Measurements from ENCODE around the gene NUMBL. TPM values are rescaled to one million over a fixed set of nuclear protein-coding genes. Genes with fewer than 3 reads are reported as not detected.

The NUMBL gene
- total RNA-seq, 1 experiment from 2014 or later = 41.7 TPM

GRCh38 chr19:40639638-40639982, 50.8 kb downstream of the NUMBL start:
- H4K20me1 ChIP-seq (ENCODE audit: insufficient read depth) = no peaks in the 10 kb centered on the region
- BruUV-seq (replicated peaks) = no TSS peak
- POLR2A ChIA-PET = no interaction called here

DNA sequence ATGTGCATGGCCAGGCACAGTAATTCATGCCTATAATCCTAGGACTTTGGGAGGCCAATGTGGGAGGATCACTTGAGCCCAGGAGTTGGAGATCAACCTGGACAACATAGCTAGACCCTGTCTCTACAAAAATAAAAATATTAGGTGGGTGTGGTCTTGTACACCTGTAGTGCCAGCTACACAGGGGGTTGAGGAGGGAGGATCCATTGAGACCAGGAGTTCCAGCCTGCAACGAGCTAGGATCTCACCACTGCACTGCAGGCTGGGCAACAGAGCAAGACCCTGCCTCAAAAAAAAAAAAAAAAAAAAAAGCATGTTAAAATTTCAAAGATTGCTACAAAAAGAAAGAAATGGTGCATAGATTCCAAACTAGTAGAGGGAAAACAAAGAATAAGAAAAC, 52.1 kb downstream of the NUMBL start:
- H3K9me3 ChIP-seq (ENCODE audit: control insufficient read depth in 1 of 2, insufficient read depth in 1 of 2, low read depth in 1 of 2, low read length in 2 of 2) = no peaks in the 10 kb centered on the region
- no peak overlapping the region for H3K27ac ChIP-seq (ENCODE audit: low read depth, low read length)
- no peaks in the 10 kb centered on the region for H3K36me3 ChIP-seq (ENCODE audit: control insufficient read depth in 1 of 2, insufficient read depth in 2 of 2, low read length in 2 of 2)
- H3K9ac ChIP-seq (ENCODE audit: low read length) = no peak overlapping the region
- DNase-seq (ENCODE audit: low read depth, low spot score) = no peak
- no peak overlapping the region for H3K4me3 ChIP-seq (replicated peaks in 1 of 2; ENCODE audit: low read depth in 1 of 2, low read length in 2 of 2)
- POLR2A ChIA-PET = interaction anchor here (0.7 kb wide), 1 partner anchor 512 kb away, joined by 3 read pairs; no protein-coding TSS in a partner anchor
- H3K27me3 ChIP-seq (ENCODE audit: insufficient read depth, low read length) = no peaks in the 10 kb centered on the region
- BruUV-seq (replicated peaks) = no TSS peak
- CTCF ChIA-PET = no interaction called here
- intact Hi-C loops (cut with micrococcal nuclease) = loop anchor here (5.0 kb wide), 1 partner anchor 91 kb away; no protein-coding TSS in a partner anchor
- RAD21 ChIA-PET (ENCODE audit: low non-redundant PET in 1 of 2, low total read pairs in 2 of 2, uncharacterized antibody in 2 of 2, unreplicated experiment in 2 of 2) = no interaction called here
- no peaks in the 10 kb centered on the region for H3K79me2 ChIP-seq (ENCODE audit: insufficient read depth, low read length)
- no peak for ATAC-seq
- H3K9me2 ChIP-seq (ENCODE audit: insufficient read depth) = no peaks in the 10 kb centered on the region
- H2AFZ ChIP-seq (ENCODE audit: low read depth, low read length, poor library complexity, severe bottlenecking) = no peak overlapping the region
- H3K4me2 ChIP-seq (ENCODE audit: low read length) = no peak overlapping the region
- H4K20me1 ChIP-seq (ENCODE audit: insufficient read depth) = no peaks in the 10 kb centered on the region
- peaks cover 2 to 26% of the 10 kb centered on the region in 2 experiments; a peak in 3 of 4 replicates for H3K4me1 ChIP-seq (ENCODE audit: control insufficient read depth in 1 of 2, insufficient read depth in 2 of 2, low read length in 2 of 2)
- TF ChIP-seq TCF7L2 (IDR thresholded peaks at IDR 0.05; ENCODE audit: borderline replicate concordance, extremely low read depth, insufficient read depth, insufficient read length) (no peak), EZH2phosphoT487 (IDR thresholded peaks at IDR 0.05; ENCODE audit: borderline replicate concordance) (no peak), ELF1 (IDR thresholded peaks at IDR 0.05; ENCODE audit: borderline replicate concordance, low read depth) (no peak), ZBTB33 (IDR thresholded peaks at IDR 0.05; ENCODE audit: extremely low read depth, insufficient replicate concordance, low read length) (no peak), SP1 (IDR thresholded peaks at IDR 0.05; ENCODE audit: low read depth) (no peak), SRF (IDR thresholded peaks at IDR 0.05; ENCODE audit: low read depth) (no peak), EZH2 (IDR thresholded peaks at IDR 0.05) (no peak), ZNF274 (IDR thresholded peaks at IDR 0.05; ENCODE audit: low read depth, low read length) (no peak), YY1 (IDR thresholded peaks at IDR 0.05; ENCODE audit: extremely low read depth, insufficient replicate concordance, low read depth, low read length) (no peak), POLR2A (IDR thresholded peaks at IDR 0.05; ENCODE audit: borderline replicate concordance, extremely low read depth, insufficient read depth, insufficient read length) (no peak), EGR1 (IDR thresholded peaks at IDR 0.05; ENCODE audit: low read depth) (no peak), CEBPB (IDR thresholded peaks at IDR 0.05; ENCODE audit: low read depth) (no peak), ZFX (IDR thresholded peaks at IDR 0.05) (no peak), JUND (IDR thresholded peaks at IDR 0.05) (no peak), POLR2AphosphoS5 (IDR thresholded peaks at IDR 0.05; ENCODE audit: low read depth, low read length) (no peak)
- TF ChIP-seq, protein P1, sequence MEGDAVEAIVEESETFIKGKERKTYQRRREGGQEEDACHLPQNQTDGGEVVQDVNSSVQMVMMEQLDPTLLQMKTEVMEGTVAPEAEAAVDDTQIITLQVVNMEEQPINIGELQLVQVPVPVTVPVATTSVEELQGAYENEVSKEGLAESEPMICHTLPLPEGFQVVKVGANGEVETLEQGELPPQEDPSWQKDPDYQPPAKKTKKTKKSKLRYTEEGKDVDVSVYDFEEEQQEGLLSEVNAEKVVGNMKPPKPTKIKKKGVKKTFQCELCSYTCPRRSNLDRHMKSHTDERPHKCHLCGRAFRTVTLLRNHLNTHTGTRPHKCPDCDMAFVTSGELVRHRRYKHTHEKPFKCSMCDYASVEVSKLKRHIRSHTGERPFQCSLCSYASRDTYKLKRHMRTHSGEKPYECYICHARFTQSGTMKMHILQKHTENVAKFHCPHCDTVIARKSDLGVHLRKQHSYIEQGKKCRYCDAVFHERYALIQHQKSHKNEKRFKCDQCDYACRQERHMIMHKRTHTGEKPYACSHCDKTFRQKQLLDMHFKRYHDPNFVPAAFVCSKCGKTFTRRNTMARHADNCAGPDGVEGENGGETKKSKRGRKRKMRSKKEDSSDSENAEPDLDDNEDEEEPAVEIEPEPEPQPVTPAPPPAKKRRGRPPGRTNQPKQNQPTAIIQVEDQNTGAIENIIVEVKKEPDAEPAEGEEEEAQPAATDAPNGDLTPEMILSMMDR (IDR thresholded peaks at IDR 0.05 in 2 of 3, conservative IDR thresholded peaks at IDR 0.05 in 1 of 3; ENCODE audit: borderline replicate concordance in 1 of 3, insufficient read depth in 1 of 3, low read depth in 2 of 3, low read length in 2 of 3) = no peak

More at GRCh38 chr19:40639638-40639982, 50.8 kb downstream of the NUMBL start:
- H3K9me2 ChIP-seq (ENCODE audit: insufficient read depth) = no peaks in the 10 kb centered on the region
- H3K27me3 ChIP-seq (ENCODE audit: insufficient read depth, low read length) = no peaks in the 10 kb centered on the region
- no peak overlapping the region for H3K4me3 ChIP-seq (replicated peaks in 1 of 2; ENCODE audit: low read depth in 1 of 2, low read length in 2 of 2)
- ChIA-PET CTCF (no interaction called here), RAD21 (ENCODE audit: low non-redundant PET in 1 of 2, low total read pairs in 2 of 2, uncharacterized antibody in 2 of 2, unreplicated experiment in 2 of 2) (no interaction called here)
- no peaks in the 10 kb centered on the region for H3K79me2 ChIP-seq (ENCODE audit: insufficient read depth, low read length)
- no peak overlapping the region for H3K4me2 ChIP-seq (ENCODE audit: low read length)
- H3K36me3 ChIP-seq (ENCODE audit: control insufficient read depth in 1 of 2, insufficient read depth in 2 of 2, low read length in 2 of 2) = no peaks in the 10 kb centered on the region
- no peak overlapping the region for H3K9ac ChIP-seq (ENCODE audit: low read length)
- ATAC-seq (no peak), DNase-seq (ENCODE audit: low read depth, low spot score) (no peak)
- H3K4me1 ChIP-seq (ENCODE audit: control insufficient read depth in 1 of 2, insufficient read depth in 2 of 2, low read length in 2 of 2) = peaks cover 9 to 30% of the 10 kb centered on the region in 2 experiments
- H3K27ac ChIP-seq (ENCODE audit: low read depth, low read length) = no peak overlapping the region
- H3K9me3 ChIP-seq (ENCODE audit: control insufficient read depth in 1 of 2, insufficient read depth in 1 of 2, low read depth in 1 of 2, low read length in 2 of 2) = no peaks in the 10 kb centered on the region
- TF ChIP-seq SIN3A (IDR thresholded peaks at IDR 0.05; ENCODE audit: low read depth) (no peak), SRF (IDR thresholded peaks at IDR 0.05; ENCODE audit: low read depth) (no peak), SP1 (IDR thresholded peaks at IDR 0.05; ENCODE audit: low read depth) (no peak), TCF7L2 (IDR thresholded peaks at IDR 0.05; ENCODE audit: borderline replicate concordance, extremely low read depth, insufficient read depth, insufficient read length) (no peak), ZFX (IDR thresholded peaks at IDR 0.05) (no peak), JUND (IDR thresholded peaks at IDR 0.05) (no peak), EZH2phosphoT487 (IDR thresholded peaks at IDR 0.05; ENCODE audit: borderline replicate concordance) (no peak), EGR1 (IDR thresholded peaks at IDR 0.05; ENCODE audit: low read depth) (no peak), RAD21 (IDR thresholded peaks at IDR 0.05; ENCODE audit: low read depth) (no peak), EZH2 (IDR thresholded peaks at IDR 0.05) (no peak)
- intact Hi-C loops (cut with micrococcal nuclease) = loop anchor here (5.0 kb wide), 1 partner anchor 92 kb away; no protein-coding TSS in a partner anchor
- H2AFZ ChIP-seq (ENCODE audit: low read depth, low read length, poor library complexity, severe bottlenecking) = no peak overlapping the region

Data from HCT116 (cell line).